Measurements from ENCODE around the gene CRTAC1.

Gene CRTAC1

DNA sequence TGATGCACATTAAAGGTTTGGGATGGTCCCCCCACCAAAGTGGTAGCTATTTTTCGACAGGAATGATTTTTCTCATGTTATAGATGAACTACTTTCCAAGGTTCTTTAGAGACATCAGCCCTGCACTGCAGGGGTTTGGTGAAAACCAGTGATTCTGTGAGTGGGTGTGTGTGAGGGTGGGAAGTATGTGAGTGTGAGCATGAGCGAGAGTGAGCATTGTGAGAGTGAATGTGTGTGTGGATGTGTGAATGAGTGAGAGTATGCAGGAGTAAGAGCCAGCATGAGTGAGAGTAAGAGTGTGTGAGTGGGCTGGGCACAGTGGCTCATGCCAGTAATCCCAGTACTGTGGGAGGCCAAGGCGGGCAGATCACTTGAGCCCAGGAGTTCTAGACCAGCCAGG lies 105.7 kb downstream of the CRTAC1 start:
- no peak for DNase-seq (ENCODE audit: low read depth in 3 of 3)

DNA sequence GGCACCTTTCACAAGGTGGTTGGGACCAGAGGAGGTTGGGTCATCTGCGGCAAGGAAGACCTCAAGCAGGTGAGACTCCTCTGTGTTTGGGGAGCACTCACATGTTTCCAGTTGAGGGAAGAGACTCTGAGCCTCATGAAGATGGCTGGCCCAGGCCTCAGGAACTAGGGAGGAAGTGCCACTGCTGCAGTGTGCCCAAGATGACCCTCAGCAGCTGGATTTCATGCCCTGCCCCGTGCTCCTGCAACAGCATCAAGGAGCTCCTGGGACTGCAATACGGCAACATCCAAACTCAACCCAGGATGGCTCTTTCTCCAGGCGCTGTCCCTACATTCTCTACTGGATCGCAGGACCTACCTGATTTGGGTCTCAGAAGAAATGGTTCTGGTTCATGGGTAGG lies 106.9 kb downstream of the CRTAC1 start:
- no peak for DNase-seq (ENCODE audit: low read depth in 3 of 3)

DNA sequence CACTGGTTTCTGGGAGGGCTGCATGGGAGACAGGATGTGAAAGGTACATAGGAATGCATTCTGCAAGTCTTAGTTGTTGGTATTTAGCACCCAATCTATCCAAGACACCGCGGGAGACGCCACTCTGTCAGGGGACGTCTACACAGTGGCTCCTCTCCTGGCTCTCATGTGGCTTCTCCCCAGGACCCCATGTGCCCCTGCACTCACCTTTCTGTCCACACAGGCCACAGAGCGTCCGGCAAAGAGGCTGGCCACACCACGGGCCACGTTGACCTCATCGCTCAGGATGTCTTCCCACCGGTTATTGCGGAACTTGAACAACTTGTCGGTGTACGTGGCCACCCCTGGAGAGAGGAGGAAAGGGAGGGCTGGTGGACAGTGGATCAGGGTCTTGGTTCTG lies 107.4 kb downstream of the CRTAC1 start:
- no peak for DNase-seq (ENCODE audit: low read depth in 3 of 3)

DNA sequence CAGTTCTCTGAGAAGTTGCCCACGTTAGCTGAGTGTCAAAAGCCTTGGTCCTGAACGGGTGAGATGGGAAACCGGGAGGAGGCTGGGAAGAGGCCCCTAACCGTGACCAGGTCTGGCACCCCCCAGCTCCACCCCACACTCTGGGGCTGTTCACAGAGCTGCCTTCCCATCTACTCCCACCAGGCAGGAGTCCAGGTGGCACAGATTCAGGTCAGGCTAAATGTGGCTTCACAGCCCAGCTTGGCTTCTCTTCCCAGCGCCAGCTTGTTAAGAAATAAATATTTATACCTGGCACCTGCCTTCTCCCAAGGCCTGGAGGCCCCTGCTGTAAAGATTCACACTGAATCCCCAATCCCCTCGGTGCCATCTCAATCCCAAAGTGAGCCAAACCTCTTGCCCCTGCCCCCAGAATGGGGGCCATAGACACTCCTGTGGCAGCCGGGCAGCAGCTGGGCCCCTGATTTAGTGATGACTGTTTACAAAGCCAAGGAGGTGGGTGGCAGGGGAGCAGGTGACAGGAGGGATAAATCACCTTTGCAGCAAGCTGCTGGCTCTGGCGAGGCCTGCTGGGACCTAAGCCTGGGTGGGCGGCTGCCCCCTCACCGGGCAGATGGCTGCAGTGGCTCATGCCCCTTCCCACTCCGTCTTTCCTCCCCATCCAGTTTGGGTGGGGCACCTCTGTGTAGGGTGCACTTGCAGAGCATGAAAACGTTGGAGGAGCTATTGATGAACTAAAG lies 108.2 kb downstream of the CRTAC1 start:
- no peak for DNase-seq (ENCODE audit: low read depth in 3 of 3)

DNA sequence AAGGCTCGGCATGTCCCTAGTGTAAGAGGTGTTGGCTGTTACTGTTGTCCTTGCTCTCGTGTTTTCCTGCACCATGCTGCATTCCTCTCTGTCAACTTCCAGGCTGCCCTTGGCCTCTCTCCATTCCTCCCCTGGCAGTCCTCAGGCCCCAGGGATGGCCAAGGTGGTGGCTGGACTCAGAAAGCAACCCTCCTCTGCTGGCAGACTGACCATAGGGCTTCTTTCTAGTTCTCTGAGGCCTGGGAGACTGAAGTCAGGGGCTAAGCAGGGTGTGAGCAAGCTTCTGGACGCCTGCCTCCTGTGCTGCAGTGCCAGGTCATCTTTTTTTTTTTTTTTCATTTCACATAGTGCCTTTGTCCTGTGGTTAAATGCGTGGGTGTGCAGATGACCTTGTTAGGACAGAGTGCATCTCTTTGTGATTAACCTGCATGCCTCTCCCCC lies 108.8 kb downstream of the CRTAC1 start:
- no peak for DNase-seq (ENCODE audit: low read depth in 3 of 3)

DNA sequence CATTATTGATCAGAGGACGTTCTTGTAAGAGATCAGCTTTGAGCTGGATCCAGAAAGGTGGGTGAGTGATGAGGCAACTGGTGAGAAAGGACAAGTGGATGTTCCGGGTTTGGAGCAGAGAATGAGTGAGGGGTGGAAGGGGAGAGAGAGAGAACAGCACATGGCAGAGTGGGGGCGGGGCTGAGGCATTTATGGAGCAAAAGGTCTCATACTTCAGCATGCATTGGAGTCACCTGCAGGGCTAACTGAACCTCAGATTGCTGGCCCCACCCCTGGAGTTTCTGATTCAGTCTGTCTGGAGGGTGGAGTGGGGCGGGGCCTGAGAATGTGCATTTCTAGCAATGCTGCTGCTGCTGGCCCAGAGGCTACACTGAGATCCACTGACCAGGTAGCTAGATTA lies 109.6 kb downstream of the CRTAC1 start:
- no peak for DNase-seq (ENCODE audit: low read depth in 3 of 3)

DNA sequence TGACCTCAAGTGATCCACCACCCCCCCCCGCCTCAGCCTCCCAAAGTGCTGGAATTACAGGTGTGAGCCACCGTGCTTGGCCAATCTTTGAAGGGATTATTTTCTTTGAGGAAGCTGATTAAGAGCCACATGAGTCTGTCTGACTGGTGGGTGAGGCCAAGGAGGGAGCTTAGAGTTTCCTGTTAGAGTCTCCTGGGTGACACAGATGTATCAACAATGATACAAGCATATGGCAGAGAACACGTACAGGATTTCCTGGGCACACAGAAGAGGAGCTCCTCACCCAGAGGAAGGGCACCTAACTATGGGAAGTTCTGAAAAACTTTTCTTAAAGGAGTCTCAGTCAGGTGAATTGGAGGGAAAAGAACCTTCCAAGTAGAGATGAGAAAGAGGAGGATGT lies 111.4 kb downstream of the CRTAC1 start:
- DNase-seq (ENCODE audit: low read depth in 3 of 3), result no peak

DNA sequence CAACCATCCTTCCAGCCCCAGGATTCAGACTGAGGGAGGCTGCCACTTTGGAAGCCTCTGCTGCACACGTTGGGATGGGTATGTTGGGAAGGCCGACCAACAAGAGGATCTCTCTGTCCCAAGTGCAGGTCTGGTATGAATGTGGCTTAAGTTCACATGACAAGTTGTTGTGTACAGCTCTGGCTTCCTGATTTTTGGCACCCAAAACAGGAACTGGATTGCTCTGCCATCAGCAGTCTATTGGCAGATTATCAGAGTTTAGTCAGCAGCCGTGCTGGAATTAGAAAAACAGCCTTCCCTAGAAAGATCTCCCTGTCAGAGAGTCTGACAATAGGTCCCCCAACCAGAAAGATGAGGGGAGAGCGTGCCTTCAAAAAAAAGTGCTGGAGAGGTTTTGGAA lies 113.8 kb downstream of the CRTAC1 start:
- no peak for DNase-seq (ENCODE audit: low read depth in 3 of 3)

DNA sequence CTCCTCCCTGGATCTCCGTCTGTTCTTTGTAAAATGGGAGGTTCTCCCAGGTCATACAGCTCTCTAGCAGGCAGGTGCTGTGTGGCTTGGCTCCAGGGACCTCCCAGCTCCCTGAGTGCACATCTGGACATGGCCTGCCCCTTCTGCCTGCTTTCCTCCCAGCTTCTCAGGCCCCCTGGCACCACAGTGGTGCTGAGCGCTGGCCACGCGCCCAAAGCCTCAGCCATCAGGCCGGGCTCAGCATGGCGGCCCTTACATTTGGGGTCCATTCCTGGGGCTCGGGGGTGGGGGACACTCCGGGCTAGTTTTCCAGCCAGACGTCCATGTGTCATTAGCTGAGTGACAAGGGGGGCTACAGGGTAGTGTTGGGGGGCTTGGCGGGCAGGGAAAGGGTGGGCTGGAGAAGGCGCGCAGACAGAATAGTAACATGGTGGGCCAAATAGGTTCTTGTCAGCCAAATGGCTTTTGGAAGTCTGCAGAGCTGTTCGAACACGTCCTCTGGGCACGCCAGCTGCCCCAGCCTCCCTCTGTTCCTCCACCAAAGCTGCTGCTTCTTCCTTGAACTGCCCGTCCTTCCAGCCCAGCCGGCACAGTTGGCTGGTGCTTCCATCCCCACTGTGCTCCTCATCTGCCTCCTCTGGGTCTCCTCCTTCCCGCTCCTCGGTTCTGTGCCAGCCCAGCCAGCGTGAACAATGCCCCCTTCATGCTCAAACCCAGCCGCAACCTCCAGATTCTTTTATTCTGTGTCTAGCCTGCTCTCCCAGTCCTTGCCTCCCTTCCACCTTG lies 114.9 kb downstream of the CRTAC1 start:
- DNase-seq (ENCODE audit: low read depth in 3 of 3), result no peak

DNA sequence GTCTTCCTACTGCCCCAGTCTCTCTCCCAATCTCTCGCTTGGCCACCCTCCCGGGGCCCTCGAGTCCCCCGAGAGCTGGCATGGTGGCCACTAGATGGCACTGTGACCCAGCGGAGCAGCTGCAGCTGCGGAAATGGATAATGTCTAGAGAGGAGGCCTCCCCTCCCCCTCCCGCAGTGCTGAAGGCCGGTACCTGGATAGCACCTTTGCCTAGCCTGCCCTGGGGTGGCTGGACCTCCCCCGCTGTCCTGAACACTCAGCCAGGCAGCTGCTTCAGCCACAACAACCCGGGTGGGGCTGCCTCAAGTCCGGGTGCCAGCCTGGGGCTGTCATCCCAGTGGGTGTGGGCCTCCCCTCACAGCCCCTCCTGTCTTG lies 115.6 kb downstream of the CRTAC1 start:
- DNase-seq (ENCODE audit: low read depth in 3 of 3), result peak; percentile 65 to 77 (median 74)

DNA sequence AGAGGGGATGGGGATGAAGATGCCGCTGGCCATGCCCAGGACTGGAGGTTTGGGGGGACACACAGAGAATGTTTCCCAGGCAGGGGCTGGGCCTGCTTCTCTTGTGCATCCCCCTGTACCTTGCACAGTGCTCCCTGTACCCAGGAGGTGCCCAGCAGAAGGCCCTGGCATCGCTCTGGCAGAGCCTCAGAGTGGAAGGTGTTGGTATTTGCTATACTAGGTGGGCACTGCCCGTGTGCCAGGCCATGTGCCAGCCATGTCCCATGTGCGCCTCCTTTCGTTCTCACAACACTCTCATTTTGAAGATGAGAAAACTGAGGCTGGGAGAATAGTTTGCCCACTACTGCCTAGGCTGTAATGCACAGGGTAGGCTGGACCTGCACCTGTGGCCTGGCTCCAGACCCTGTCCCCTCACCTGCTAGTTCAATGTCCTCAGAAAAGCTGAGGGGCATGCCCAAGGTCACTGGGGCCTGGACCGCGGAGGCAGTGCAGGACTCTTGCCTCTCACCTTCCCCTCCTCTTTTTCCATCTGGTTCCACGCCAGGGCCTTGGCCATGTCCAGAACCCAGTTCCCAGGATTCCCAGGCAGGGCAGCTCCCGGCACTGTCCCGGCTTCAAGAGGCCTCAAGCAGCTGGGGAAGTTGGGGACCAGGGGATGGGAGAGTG lies 116.1 kb downstream of the CRTAC1 start:
- DNase-seq (ENCODE audit: low read depth in 3 of 3), result no peak

DNA sequence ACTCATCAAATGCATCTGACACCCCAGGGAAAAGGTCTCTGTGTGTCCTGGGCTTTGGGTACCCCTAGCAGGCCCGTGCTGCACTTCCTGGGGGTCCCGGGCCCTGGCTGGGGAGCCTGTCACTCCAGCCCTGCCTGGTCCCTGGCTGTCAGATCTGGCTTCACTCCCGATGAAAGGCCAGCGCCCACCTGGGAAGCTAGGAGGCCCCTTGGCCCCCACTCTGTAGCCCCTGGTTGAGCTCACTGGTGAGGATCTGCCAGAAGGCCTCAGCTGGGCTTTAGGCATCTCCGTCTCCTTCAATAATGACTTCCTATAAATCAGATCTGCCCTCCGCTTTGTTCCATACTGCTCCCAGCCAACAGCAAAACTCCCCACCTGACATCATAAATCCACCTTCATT lies 116.8 kb downstream of the CRTAC1 start:
- no peak for DNase-seq (ENCODE audit: low read depth in 3 of 3)

DNA sequence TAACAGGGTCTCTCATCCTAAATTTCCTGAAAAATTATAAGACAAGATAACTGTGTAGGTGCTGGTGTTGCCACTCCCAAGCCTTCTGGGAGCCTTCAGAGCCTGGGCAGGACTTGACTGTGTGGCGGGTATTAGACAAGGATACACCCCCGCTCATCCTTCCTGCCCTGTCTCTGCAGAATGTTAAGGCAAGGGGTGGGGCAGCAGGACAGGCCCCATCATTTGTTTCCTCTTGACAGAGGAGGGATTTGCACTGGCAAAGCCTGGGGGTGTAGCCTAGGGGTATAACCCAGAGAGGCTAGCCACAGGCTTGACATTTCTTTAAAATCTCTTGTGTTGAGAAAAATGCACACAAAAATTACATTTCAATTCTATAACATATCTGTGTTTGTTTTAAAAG lies 117.2 kb downstream of the CRTAC1 start:
- DNase-seq (ENCODE audit: low read depth in 3 of 3), result no peak

DNA sequence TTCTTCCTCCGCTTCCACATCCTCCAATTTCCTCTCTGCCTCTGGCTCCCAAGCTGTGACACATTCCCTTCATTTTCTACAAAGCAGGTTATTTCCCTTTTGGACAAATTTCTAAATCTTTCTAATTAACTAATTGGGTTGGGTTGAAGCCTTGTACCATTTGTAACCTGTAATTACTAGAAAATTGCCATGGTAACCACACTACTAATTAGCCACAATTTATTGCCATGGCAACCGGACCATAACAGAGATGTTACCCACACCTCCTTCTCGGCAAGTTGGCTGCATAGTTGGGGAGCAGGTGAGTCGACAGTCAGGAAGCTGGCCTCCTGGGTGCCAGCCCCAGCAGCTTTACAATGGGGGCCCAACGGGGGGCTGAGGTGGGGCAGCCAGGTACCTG lies 119.2 kb downstream of the CRTAC1 start:
- no peak for DNase-seq (ENCODE audit: low read depth in 3 of 3)

DNA sequence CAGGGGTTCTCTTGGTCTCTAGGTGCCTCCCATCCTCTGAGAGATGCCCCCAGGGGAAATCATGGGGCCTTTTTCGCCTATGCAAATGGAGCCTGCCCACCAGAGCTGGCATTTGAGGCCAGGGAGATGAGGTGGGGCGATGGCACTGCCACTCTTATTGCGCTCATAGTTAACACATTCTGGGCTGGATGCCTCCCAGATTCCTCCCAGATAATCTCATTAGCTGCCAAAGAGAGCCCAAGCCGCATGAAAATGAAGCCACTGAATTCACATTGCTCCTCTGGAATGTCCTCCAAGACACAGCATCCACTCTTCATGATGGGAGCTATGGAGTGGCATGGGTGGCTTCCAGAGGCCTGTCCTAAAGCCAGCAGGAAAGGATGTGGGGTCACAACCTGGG lies 119.8 kb downstream of the CRTAC1 start:
- no peak for DNase-seq (ENCODE audit: low read depth in 3 of 3)

DNA sequence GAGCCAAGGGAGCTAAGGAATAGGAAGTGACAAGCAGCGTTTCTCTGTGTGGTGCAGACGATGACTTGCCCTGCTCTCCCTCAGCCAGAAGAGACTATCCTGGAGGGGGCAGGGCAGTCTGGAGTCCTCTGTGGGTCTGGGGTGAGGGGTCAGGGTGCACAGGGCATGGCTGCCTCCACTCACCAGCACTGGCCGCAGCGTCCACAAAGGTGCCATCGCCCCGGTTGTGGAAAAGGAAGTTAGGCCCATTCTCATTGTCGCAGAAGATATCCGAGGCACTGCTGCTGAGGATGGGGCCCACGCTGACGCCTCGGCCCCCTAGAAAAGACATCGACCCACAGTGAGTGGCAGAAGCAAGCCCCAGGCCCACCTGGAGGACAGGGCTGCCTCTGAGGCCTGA lies 122.6 kb downstream of the CRTAC1 start:
- DNase-seq (ENCODE audit: low read depth in 3 of 3), result no peak

DNA sequence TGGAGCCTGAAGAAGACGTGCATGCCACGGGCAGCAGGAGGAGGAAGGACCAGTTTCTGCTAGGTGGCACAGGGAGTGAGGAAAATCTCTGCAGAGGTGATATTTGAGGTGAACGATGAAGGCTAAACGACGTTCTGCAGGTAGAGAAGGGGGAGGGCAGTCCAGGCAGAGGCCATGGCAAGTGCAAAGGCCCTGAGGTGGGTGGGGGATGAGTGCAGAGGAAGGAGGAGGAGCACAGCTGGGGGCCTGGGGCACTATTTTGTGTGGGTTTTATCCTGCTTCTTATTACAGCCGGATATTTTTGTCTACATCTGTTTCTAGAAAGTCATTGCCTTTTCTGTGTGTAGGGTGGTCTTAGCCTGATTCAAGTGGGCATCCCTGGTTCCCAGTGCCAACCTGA lies 123.2 kb downstream of the CRTAC1 start:
- DNase-seq (ENCODE audit: low read depth in 3 of 3), result no peak

DNA sequence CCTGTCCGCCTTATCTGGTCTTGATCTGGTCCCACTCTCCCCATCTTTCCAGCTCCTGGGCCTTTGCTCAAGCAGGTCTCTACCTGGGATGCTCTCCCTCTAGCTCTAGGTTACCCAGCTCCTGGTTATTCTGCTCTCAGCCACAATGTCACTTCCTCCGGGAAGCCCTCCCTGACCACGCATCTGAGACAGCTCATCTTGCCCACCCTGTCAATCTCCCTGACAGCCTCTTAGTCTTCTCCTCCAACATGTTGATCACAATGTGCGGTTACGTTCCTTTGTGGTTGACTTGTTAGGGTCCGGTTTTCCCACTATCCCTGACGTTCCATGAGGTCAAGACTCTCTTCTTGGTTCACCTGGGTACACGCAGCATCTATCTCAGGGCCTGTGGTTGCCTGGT lies 125.1 kb downstream of the CRTAC1 start:
- no peak for DNase-seq (ENCODE audit: low read depth in 3 of 3)

DNA sequence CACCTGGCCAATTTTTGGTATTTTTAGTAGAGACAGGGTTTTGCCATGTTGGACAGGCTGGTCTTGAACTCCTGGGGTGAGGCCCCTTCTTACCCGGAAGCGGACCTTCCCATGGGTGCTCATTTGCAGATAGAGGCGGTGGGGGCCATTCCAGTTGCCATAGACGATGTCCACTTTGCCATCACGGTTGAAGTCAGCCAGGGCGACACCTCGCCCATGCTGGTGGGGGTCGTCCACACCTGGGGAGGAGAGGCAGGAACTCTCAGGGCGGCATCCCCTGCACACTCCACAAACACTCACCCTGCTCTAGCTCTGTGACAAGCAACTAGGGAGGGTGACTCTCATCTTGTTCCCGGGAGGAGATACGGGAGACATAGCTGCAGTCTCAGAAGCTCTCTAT lies 125.8 kb downstream of the CRTAC1 start:
- no peak for DNase-seq (ENCODE audit: low read depth in 3 of 3)

DNA sequence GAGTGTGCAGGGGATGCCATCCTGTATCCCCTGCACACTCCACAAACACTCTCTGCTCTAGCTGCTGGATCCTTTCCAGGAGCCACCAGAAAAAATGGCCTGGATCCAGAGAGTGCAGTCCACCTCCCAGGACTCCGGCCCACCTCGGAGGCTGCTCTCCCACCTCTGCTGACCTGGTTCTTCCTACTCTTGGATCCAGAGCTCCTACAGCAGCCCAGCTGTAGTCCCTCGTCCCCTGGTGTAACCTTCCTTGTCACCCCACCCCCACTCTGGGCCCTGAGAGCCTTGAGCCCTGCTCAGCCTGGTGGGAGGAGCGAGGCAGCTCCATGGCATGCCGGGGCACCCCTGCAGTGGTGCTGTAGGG lies 126.4 kb downstream of the CRTAC1 start:
- DNase-seq (ENCODE audit: low read depth in 3 of 3), result no peak

DNA sequence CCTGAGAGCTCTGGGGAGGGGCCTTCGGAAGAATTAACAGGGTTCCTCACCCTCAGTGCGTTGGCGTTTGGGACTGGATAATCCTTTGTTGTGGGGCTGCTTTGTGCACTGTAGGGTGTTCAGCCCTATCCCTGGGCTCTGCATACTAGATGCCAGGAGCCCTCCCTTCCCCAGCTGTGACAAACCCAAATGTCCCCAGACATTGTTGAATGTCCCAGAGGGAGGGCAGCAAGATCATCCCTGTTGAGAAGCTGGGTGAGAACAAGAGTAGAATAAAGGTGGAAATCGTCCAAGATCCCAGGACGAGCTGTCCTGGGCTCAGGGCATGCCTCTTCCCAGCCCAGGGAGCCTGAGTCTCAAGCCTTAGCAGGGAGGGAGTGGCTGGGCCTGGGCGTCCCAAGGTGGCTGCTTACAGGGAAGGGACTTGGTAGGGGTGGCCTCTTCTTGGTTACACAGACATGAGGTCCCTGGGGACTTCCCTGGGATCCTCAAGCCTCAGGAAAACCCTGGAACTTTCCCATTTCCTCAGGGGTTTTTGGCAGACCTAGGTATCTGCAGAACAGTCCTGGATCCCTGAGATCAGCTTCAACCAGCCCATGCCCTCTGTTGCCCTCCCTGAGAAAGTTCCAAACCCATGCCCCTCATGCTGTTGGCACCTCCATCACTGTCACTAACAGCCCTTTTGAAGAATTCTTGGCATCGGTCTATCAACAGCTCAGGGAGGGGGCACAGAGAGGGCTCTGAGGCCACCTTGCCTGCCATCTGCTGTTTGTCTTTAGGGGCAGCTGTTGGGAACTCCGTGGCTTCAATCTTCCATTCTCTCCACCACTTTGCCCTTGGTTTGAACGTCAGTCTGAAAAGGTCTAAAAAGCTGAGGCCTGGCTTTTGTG lies 127.0 kb downstream of the CRTAC1 start:
- no peak for DNase-seq (ENCODE audit: low read depth in 3 of 3)

DNA sequence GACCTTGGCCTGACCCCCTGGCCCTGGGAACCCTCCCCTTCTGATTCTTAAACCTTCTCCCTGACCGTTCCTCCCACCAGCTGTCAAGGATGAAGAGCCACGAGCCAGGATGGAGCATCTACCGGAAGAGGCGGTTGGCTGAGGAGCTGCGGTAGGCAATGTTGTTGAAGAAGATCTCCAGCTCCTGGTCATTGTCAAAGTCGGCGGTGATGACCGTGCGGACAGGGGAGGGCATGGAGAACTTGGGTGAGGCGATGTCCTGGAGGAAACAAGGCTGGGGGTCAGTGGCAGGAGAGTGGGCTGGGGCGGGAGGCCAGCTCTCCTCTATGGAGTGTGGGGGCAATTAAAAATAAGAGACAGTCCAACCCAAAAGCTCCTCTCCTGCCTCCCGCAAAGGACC lies 129.0 kb downstream of the CRTAC1 start:
- no peak for DNase-seq (ENCODE audit: low read depth in 3 of 3)

Measured in stimulated activated CD4-positive, alpha-beta T cell treated with anti-CD3 and anti-CD28 coated beads, TNF-alpha, amount 100 ng/mL, for 48 hours (primary cell).